ENCODE measurements around the gene APOC3. TPM values are rescaled to one million over a fixed set of nuclear protein-coding genes. Genes with fewer than 3 reads are reported as not detected.

Gene APOC3
- total RNA-seq, 1 donor from 2014 or later = not detected

DNA sequence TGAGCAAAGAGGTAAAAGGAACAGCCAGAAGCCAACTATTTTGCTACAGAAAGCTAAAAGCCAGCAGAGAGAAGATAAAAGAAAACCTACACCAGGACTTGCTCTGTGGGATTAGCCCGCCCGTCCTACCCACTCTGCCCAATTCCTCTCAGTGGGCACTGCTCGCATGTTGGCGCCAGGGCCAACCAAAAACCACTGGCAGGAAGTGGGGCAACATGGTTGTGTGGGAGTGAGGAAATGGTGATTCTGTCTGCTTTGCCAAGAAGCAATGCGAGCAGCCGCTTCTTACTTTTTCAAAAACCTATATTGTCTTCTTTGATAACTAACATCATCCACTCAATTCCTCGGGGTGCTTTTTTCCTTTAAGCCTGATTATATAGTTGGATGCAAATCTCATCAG, 21.9 kb downstream of the APOC3 start:
- H3K4me1 Mint-ChIP-seq = peaks cover 16% of the 10 kb centered on the region
- no peak for DNase-seq (ENCODE audit: low spot score in 2 of 2, unreplicated experiment in 2 of 2)
- H3K4me3 Mint-ChIP-seq = no peak overlapping the region
- TF ChIP-seq, protein P1, sequence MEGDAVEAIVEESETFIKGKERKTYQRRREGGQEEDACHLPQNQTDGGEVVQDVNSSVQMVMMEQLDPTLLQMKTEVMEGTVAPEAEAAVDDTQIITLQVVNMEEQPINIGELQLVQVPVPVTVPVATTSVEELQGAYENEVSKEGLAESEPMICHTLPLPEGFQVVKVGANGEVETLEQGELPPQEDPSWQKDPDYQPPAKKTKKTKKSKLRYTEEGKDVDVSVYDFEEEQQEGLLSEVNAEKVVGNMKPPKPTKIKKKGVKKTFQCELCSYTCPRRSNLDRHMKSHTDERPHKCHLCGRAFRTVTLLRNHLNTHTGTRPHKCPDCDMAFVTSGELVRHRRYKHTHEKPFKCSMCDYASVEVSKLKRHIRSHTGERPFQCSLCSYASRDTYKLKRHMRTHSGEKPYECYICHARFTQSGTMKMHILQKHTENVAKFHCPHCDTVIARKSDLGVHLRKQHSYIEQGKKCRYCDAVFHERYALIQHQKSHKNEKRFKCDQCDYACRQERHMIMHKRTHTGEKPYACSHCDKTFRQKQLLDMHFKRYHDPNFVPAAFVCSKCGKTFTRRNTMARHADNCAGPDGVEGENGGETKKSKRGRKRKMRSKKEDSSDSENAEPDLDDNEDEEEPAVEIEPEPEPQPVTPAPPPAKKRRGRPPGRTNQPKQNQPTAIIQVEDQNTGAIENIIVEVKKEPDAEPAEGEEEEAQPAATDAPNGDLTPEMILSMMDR (IDR thresholded peaks at IDR 0.05; ENCODE audit: unreplicated experiment) = no peak
- no peaks in the 10 kb centered on the region for H3K9me3 Mint-ChIP-seq
- H3K27me3 Mint-ChIP-seq (ENCODE audit: low read depth) = no peaks in the 10 kb centered on the region
- no peak overlapping the region for H3K27ac Mint-ChIP-seq
- H3K36me3 Mint-ChIP-seq = peaks cover 31% of the 10 kb centered on the region

DNA sequence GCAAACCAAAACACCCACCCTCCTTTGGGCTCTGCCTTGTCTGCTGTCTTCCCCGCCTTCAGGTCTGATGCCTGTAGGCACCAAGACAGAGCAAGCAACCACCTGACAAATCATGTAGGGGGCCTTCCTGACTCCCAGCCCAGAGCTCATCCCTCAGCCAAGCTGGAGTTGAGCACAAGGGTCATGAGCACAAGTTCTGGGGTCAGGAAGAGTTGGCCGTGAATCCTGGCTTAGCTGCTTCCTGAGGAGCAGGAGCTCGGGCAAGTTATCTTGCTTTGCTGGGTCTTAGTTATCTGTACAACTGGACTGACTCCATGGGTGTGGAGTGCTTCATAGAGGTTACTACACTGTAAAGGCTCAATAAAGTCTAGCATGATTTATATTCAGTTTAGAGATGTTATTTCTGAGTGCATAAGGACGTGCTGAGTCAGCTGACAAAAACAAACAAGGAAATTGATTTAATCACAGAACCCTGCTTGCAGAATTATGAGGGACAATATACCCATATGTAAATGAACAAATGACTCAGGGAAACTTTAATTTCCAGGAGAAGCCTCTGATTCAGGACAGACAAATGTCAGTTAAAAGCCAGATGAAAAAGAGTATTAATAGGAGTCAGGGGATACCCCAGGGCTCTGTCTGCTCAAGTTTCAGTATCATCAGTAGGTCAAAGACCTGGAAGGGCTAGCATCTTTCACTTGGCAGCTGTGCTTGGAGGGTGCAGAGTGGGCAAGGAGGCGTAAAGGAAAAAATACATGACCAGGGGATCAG, 22.7 kb downstream of the APOC3 start:
- Mint-ChIP-seq H3K36me3 (peaks cover 31% of the 10 kb centered on the region), H3K4me1 (peaks cover 16% of the 10 kb centered on the region), H3K4me3 (no peak overlapping the region), H3K27me3 (ENCODE audit: low read depth) (no peaks in the 10 kb centered on the region), H3K27ac (peak overlapping the region; percentile 26), H3K9me3 (no peaks in the 10 kb centered on the region)
- no peak for DNase-seq (ENCODE audit: low spot score in 2 of 2, unreplicated experiment in 2 of 2)
- TF ChIP-seq, protein P1 (IDR thresholded peaks at IDR 0.05; ENCODE audit: unreplicated experiment) = no peak

DNA sequence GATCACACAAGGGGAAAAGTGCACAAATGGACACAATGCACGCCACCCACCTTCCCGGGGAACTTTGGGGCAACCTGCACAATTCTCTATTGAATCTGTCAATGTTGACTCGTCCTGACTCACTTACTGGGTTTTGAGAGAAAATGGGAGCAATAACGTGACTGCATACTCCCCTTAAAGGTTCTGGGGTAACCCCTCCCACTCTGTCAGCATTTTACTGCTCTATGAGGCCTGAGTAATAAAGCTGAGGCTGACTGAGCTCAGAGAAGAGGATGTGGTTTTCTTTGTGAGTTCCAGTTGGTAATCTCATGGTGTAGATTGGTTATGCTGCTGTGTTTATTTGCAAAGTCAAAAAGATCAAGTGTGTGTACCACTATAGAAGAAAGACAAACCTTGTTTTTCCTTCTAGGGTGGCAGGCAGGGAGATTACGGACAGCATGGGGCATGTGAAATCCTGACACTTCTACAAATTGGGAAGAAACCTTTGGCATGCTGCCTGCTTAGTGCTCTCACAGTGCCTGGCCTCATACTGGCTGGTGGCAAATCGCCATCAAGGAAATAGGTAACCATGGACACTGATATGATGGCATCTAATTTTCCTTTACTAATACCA, 23.9 kb downstream of the APOC3 start:
- Mint-ChIP-seq H3K4me3 (no peak overlapping the region), H3K27me3 (ENCODE audit: low read depth) (no peaks in the 10 kb centered on the region), H3K36me3 (peaks cover 38% of the 10 kb centered on the region), H3K27ac (no peak overlapping the region), H3K4me1 (peaks cover 16% of the 10 kb centered on the region), H3K9me3 (no peaks in the 10 kb centered on the region)
- TF ChIP-seq, protein P1 (IDR thresholded peaks at IDR 0.05; ENCODE audit: unreplicated experiment) = no peak
- no peak for DNase-seq (ENCODE audit: low spot score in 2 of 2, unreplicated experiment in 2 of 2)

DNA sequence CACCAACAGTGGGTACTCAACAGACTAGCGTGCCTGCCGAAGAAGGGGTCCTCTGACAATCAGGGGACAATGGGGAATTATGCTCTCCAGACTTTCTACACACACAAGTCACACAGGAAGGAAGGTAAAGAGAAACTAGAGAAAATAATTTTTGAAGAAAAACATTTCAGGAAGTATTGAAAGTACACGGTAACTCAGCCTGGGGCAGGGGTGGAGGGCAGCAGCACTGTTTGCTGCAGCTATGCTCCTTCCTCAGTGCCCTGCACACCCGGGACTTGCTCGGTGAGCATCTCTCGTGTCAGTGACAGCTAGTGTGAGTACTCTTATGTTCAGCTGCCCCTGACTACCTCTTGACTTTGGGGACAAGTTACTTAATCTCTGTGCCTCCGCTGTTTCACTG, 25.7 kb downstream of the APOC3 start:
- no peak for DNase-seq (ENCODE audit: low spot score in 2 of 2, unreplicated experiment in 2 of 2)
- Mint-ChIP-seq H3K27me3 (ENCODE audit: low read depth) (no peaks in the 10 kb centered on the region), H3K27ac (no peak overlapping the region), H3K36me3 (peaks cover 50% of the 10 kb centered on the region), H3K9me3 (no peaks in the 10 kb centered on the region), H3K4me3 (no peak overlapping the region), H3K4me1 (peaks cover 16% of the 10 kb centered on the region)
- TF ChIP-seq, protein P1 (IDR thresholded peaks at IDR 0.05; ENCODE audit: unreplicated experiment) = no peak

DNA sequence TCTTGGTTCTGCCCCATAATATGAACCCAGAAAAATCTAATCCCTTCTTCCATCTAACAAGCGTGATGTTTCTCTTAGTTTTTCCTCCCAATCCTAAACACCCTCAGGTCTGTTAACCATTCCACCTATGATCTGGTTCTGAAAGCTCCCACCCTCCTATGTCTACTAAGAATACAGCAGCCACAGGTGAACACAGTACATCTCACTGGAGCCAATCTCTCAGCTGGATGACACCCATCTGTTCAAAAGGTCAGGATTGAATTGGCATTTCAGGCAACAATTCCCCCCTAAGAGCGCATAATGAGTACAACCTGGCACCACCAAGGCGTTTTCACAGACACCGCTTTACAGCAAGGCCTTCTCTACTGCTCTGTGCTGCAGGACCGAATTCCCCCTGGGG, 26.7 kb downstream of the APOC3 start:
- H3K27ac Mint-ChIP-seq = no peak overlapping the region
- TF ChIP-seq, protein P1 (IDR thresholded peaks at IDR 0.05; ENCODE audit: unreplicated experiment) = no peak
- peaks cover 12% of the 10 kb centered on the region for H3K4me1 Mint-ChIP-seq
- no peaks in the 10 kb centered on the region for H3K27me3 Mint-ChIP-seq (ENCODE audit: low read depth)
- H3K36me3 Mint-ChIP-seq = peaks cover 54% of the 10 kb centered on the region
- no peak for DNase-seq (ENCODE audit: low spot score in 2 of 2, unreplicated experiment in 2 of 2)
- H3K9me3 Mint-ChIP-seq = no peaks in the 10 kb centered on the region
- H3K4me3 Mint-ChIP-seq = no peak overlapping the region

Data from mesothelial cell of epicardium (in vitro differentiated cells).